Panc1 (cell line): ENCODE data around the gene COX5A. TPM values are rescaled to one million over a fixed set of nuclear protein-coding genes. Genes with fewer than 3 reads are reported as not detected.

Experiments
- ATAC-seq: fragments of 200-7000 bp; cut with Tn5 transposase; 2 replicates; pipeline ENCODE4 v1.9.1; 2020; ENCODE audit warnings: mild to moderate bottlenecking, moderate library complexity
- BruUV-seq: library from RNA; stranded (reverse); fragments of 400-500 nt; replicated peaks from 2 replicates; lab custom pipeline; 2021; lab: Mats Ljungman, UMichigan
- CTCF ChIA-PET: fragments of 300-600 bp; sonication (Branson Sonifier 250); formaldehyde crosslinking; loops from one replicate; lab custom pipeline; 2022; ENCODE audit warnings: antibody characterized with exemption; lab: Charles Lee
- POLR2A ChIA-PET: fragments of 300-600 bp; sonication (Branson Sonifier 250); formaldehyde crosslinking; loops from one replicate; lab custom pipeline; 2022; ENCODE audit warnings: antibody characterized with exemption; lab: Charles Lee
- DNase-seq: peaks from one replicate; pipeline ENCODE4 v3.0.0-alpha.2; 2010; ENCODE audit warnings: low read depth, low spot score
- H3K27ac ChIP-seq: 2 replicates; pipeline ENCODE4 v1.5.1; 2011; ENCODE audit warnings: mild to moderate bottlenecking, low read length, inconsistent platforms
- H3K27me3 ChIP-seq: fragments of 200-500 bp; sonication (Bioruptor generic); 2 replicates; pipeline ENCODE4 v1.6.0; 2014; ENCODE audit warnings: low read length, inconsistent platforms; ENCODE audit not compliant: control insufficient read depth, insufficient read depth
- H3K36me3 ChIP-seq: fragments of 200-500 bp; sonication (Bioruptor generic); 2 replicates; pipeline ENCODE4 v1.5.1; 2014; ENCODE audit warnings: inconsistent platforms, mild to moderate bottlenecking, low read length, moderate library complexity; ENCODE audit not compliant: control insufficient read depth, insufficient read depth
- H3K4me1 ChIP-seq: 2 replicates; pipeline ENCODE4 v1.5.1; 2011; ENCODE audit warnings: inconsistent platforms, mild to moderate bottlenecking, low read length, moderate library complexity; ENCODE audit not compliant: control insufficient read depth, insufficient read depth
- H3K4me3 ChIP-seq, 2 experiments: 2 replicates each; pipeline ENCODE4 v1.5.1; 2011 to 2012; ENCODE audit warnings: low read depth in 2 of 2, low read length in 2 of 2, mild to moderate bottlenecking in 2 of 2, inconsistent platforms in 1 of 2, moderate library complexity in 1 of 2
- H3K9me3 ChIP-seq: fragments of 200-500 bp; sonication (Bioruptor generic); 2 replicates; pipeline ENCODE4 v1.5.1; 2014; ENCODE audit warnings: low read depth, mild to moderate bottlenecking, inconsistent platforms, low read length, moderate library complexity; ENCODE audit not compliant: control insufficient read depth, insufficient read depth
- POLR2AphosphoS5 ChIP-seq: IDR thresholded peaks from 2 replicates; pipeline ENCODE4 v1.6.1; 2012; ENCODE audit warnings: mild to moderate bottlenecking, low read depth, low read length, moderate library complexity
- REST ChIP-seq, 2 experiments: IDR thresholded peaks; 2 replicates each; pipeline ENCODE4 v1.6.1; 2011 to 2012; ENCODE audit warnings: low read depth in 2 of 2, control low read depth in 1 of 2, low read length in 1 of 2, mild to moderate bottlenecking in 1 of 2, moderate library complexity in 1 of 2; ENCODE audit not compliant: insufficient read depth in 1 of 2
- SIN3A ChIP-seq: IDR thresholded peaks from 2 replicates; pipeline ENCODE4 v1.6.1; 2012; ENCODE audit warnings: low read depth, mild to moderate bottlenecking, low read length, moderate library complexity, borderline replicate concordance; ENCODE audit not compliant: insufficient read depth
- TCF7L2 ChIP-seq: IDR thresholded peaks from 2 replicates; pipeline ENCODE4 v1.6.1; 2011; ENCODE audit warnings: mild to moderate bottlenecking, low read depth, low read length, inconsistent platforms
- in situ Hi-C: cut with HindIII; loops from 2 replicates; pipeline ENCODE4 v1.10.0; 2016; ENCODE audit warnings: low sequenced_read_pairs, low pct_unique_long_range_greater_than_20kb
- intact Hi-C: fragments of 100-400 bp; cut with micrococcal nuclease; formaldehyde crosslinking; loops from one replicate; pipeline ENCODE4 v1.10.0; 2022; ENCODE audit not compliant: unreplicated experiment
- total RNA-seq: library from RNA; stranded (reverse); gene quantifications from one replicate; pipeline ENCODE4 v1.2.1, GENCODE V29; 2021; ENCODE audit not compliant: unreplicated experiment
- TF ChIP-seq, protein P1 (sequence below): fragments of 450-650 bp; IDR thresholded peaks from 2 replicates; pipeline ENCODE4 v1.5.1; 2017; ENCODE audit warnings: mild to moderate bottlenecking

Gene COX5A
- total RNA-seq, 1 experiment from 2014 or later: 353 TPM

- H3K4me1 ChIP-seq: peaks cover 28% of the 10 kb centered on the region
- ChIA-PET CTCF (interaction anchor here (0.6 kb wide), 1 partner anchor 191 kb away, joined by 3 read pairs; no protein-coding TSS in a partner anchor), POLR2A (no interaction called here)
- intact Hi-C loops: no loop called here
- no peaks in the 10 kb centered on the region for H3K9me3 ChIP-seq
- ATAC-seq: no peak
- BruUV-seq: no TSS peak
- H3K27ac ChIP-seq: no peak overlapping the region
- no peak overlapping the region for H3K4me3 ChIP-seq
- no peak for TF ChIP-seq REST (IDR thresholded peaks at IDR 0.05; ENCODE audit: insufficient read depth in 1 of 2, low read depth in 2 of 2, low read length in 1 of 2)
- TF ChIP-seq POLR2AphosphoS5: no peak
- TF ChIP-seq, protein P1, sequence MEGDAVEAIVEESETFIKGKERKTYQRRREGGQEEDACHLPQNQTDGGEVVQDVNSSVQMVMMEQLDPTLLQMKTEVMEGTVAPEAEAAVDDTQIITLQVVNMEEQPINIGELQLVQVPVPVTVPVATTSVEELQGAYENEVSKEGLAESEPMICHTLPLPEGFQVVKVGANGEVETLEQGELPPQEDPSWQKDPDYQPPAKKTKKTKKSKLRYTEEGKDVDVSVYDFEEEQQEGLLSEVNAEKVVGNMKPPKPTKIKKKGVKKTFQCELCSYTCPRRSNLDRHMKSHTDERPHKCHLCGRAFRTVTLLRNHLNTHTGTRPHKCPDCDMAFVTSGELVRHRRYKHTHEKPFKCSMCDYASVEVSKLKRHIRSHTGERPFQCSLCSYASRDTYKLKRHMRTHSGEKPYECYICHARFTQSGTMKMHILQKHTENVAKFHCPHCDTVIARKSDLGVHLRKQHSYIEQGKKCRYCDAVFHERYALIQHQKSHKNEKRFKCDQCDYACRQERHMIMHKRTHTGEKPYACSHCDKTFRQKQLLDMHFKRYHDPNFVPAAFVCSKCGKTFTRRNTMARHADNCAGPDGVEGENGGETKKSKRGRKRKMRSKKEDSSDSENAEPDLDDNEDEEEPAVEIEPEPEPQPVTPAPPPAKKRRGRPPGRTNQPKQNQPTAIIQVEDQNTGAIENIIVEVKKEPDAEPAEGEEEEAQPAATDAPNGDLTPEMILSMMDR: no peak
- no peak for TF ChIP-seq TCF7L2
- TF ChIP-seq SIN3A: no peak
- DNase-seq: no peak
- no peaks in the 10 kb centered on the region for H3K36me3 ChIP-seq
- no peaks in the 10 kb centered on the region for H3K27me3 ChIP-seq
- in situ Hi-C loops: no loop called here
Measured at GRCh38 chr15:74962671-74963070, 24.8 kb upstream of the COX5A start.

DNA sequence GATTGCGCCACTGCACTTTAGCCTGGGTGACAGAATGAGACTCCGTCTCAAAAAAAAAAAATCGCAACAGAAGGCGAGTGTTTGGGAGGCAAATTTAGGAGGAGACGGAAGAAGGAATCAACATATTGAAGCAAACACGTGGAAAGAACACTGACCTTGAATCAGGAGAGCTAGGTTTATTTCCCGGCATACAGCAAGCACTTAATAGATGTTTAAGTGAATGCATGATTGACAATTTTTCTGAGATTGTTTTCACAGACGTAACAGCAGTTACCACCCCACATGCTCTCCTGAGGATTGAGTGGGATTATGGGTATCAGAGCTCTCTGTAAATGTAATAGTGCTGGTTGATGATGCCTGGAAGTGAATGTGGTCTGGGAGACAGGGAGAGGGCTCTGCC lies 24.3 kb upstream of the COX5A start:
- DNase-seq (no peak), ATAC-seq (no peak)
- no peaks in the 10 kb centered on the region for H3K36me3 ChIP-seq
- in situ Hi-C loops: no loop called here
- POLR2A ChIA-PET: no interaction called here
- H3K27me3 ChIP-seq: no peaks in the 10 kb centered on the region
- CTCF ChIA-PET: interaction anchor here (0.6 kb wide), 1 partner anchor 191 kb away, joined by 3 read pairs; no protein-coding TSS in a partner anchor
- H3K27ac ChIP-seq: no peak overlapping the region
- no peaks in the 10 kb centered on the region for H3K9me3 ChIP-seq
- TF ChIP-seq, protein P1: no peak
- TF ChIP-seq POLR2AphosphoS5 (no peak), TCF7L2 (no peak)
- TSS peak; percentile 7 for BruUV-seq
- peaks cover 28% of the 10 kb centered on the region for H3K4me1 ChIP-seq
- intact Hi-C loops: no loop called here
- no peak overlapping the region for H3K4me3 ChIP-seq

- BruUV-seq: no TSS peak
- no peak for DNase-seq
- ATAC-seq: no peak
- Histone ChIP-seq H3K4me3 (no peak overlapping the region), H3K9me3 (no peaks in the 10 kb centered on the region), H3K4me1 (peaks cover 28% of the 10 kb centered on the region), H3K36me3 (no peaks in the 10 kb centered on the region), H3K27me3 (no peaks in the 10 kb centered on the region), H3K27ac (peak overlapping the region; percentile 2; the same call in 1 of the 2 replicates)
- CTCF ChIA-PET: no interaction called here
- intact Hi-C loops: no loop called here
- TF ChIP-seq, protein P1: no peak
- no peak for TF ChIP-seq POLR2AphosphoS5
- no peak for TF ChIP-seq TCF7L2
- TF ChIP-seq SIN3A: no peak
- no peak for TF ChIP-seq REST (IDR thresholded peaks at IDR 0.05; ENCODE audit: insufficient read depth in 1 of 2, low read depth in 2 of 2, low read length in 1 of 2)
- POLR2A ChIA-PET: no interaction called here
- in situ Hi-C loops: no loop called here
Measured at GRCh38 chr15:74961616-74962015, 23.7 kb upstream of the COX5A start.
